Raji (cell line): ENCODE results near the gene AUTS2.

Source experiments
- POLR2A ChIP-seq: IDR thresholded peaks from 2 replicates; pipeline ENCODE4 v1.6.1; 2011; ENCODE audit warnings: low read depth, low read length, control low read depth; ENCODE audit not compliant: insufficient read depth

Gene AUTS2

DNA sequence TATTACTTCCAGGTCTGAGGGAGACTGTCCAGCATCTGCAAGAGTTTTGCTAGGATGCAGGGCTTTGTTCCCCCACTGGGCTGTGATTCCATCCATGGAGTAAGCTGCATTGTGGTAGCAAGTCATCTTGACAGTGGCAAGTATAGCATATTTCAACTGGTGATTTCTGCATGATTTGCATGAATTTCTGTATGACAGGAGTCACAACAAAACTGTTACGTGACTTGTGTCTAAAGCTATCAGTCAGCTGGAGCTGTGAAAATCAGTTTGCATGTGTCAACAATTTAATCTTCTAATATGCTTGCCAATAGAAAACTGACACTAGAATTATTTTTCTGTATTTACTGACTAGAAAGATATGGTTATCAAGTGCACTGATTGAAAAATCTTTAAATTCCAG, 344.3 kb downstream of the AUTS2 start:
- TF ChIP-seq POLR2A, result no peak

- no peak for TF ChIP-seq POLR2A
Measured at GRCh38 chr7:69946901-69947300, 348.6 kb downstream of the AUTS2 start.

DNA sequence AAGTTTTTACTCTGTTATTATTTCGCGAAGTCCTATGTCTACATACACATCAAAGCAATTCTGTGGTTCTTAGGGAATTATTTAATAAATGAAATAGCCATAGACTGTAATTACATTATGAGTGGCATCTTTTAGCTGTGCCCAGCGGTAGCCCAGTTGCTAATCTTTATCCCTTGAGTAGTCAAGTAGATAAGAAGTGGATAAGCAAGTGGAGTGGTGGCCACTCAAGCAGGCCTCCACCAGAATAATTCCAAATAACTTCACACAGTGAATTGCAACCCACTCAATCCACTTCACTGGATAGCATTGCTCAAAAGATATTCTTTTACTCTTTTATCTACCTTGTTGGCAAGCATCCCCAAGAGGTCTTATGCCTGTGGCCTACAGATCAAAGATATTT, 349.7 kb downstream of the AUTS2 start:
- TF ChIP-seq POLR2A, result no peak

GRCh38 chr7:69949122-69949521, 350.8 kb downstream of the AUTS2 start:
- no peak for TF ChIP-seq POLR2A

DNA sequence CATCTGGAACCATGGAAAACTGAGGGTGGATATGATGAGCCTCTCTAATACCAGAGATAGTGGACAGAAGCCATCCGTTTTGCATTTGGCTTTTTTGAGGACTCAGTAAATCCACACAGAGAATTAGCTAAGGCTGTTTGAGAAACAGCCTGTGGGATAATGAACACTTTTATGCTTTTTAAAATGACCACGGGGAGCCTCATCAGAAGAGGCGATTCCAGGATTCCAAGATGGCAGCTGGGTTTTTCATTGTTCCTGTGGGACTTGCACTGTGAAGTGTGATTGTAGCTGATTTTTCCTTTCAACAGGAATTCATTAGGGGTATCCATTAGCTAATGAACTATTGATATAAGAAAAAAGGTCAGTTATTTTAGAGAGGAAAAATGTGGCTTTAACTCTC, 353.2 kb downstream of the AUTS2 start:
- no peak for TF ChIP-seq POLR2A

GRCh38 chr7:69953136-69954067, 355.1 kb downstream of the AUTS2 start:
- TF ChIP-seq POLR2A, result no peak

DNA sequence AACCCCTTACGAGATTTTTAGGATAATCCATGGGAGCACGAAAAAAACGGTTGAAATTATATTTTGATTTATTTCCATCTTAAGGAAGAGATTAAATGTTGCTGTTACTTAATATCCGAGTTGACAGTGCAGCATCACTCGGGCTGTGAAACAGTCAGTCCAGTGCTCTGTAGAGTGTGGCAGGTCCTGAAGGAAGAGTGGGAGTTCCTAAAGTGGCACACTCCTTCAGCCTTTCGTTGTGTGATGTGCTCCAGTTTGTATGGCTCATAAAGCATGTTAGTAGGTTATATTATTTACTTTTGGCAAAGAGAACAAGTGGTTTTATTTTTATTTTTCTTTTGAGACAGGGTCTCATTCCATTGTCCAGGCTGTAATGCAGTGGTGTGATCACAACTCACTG, 358.3 kb downstream of the AUTS2 start:
- no peak for TF ChIP-seq POLR2A

DNA sequence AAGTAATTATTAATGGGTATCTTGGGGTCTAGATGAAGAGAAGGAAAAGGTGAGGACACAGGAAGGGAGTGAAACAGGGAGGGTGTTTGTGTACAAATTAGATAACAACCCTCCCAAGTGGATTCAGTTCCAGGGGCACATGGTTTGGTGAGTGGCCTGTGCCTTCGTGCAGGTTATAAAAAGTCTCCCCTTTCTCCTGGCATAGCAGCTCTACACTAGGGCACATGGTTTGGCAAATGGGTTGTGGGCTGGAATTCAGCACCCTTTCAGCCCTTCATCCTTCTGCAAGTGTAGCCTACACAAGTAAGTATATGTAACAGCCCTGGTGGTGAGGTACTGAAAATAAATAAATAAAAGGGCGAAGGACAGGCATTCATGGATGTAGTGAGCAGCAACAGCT, 359.4 kb downstream of the AUTS2 start:
- TF ChIP-seq POLR2A, result no peak

DNA sequence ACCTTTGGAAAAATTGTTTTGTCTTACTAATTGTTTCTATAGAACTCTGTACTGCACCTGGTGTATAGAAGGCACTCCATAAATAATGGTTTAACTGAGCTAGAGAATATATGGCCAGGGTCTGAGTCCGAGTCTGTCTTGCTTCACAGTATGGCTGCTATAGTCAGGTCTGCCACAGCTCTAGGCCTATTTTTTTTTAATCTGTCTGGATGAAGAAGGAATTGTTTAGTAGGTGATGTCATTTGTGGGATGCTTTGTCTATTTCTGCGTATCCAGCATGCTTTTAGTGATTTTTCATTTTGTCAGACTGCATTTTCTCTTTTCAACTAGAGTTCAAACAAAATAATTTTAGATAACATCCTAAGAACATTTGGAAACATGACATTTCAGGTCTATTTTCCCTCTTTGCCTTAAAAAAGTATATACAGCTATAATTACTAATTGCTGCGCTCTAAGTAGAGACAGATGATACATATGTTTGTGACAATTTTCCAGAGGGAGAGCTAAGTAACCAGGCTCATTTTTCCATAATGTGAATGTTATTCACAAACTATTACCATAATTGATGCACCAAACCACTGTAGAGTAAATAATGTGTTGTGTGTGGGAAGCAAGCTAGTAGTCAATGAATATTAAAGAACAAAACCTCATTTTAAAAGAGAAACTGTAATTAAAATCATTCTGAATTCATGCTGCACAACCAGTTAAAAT, 361.7 kb downstream of the AUTS2 start:
- no peak for TF ChIP-seq POLR2A

DNA sequence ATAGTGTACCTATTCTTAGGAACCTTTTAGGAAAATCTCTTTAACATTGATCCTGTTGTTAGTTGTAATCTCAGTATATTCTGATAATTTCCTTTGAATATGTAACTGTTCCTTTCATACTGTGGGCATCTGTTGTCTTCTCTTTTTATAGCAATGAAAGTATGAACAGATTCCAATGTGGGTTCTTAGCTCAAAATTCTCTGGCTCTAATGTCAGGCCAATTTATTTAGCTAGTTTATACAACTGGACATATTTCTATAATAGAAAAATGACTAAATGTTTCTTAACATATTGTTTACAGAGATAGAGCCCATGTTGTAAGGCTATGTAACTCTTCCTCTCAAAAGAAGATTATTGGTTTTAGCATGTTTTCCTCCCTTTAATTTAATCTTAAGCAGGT, 363.2 kb downstream of the AUTS2 start:
- TF ChIP-seq POLR2A, result no peak

GRCh38 chr7:69962186-69963065, 364.2 kb downstream of the AUTS2 start:
- 0 out of 2 replicates have a peak, but pooled peaks have one; percentile 25 for TF ChIP-seq POLR2A

- TF ChIP-seq POLR2A, result no peak
Measured at GRCh38 chr7:69963393-69963792, 365.1 kb downstream of the AUTS2 start.

DNA sequence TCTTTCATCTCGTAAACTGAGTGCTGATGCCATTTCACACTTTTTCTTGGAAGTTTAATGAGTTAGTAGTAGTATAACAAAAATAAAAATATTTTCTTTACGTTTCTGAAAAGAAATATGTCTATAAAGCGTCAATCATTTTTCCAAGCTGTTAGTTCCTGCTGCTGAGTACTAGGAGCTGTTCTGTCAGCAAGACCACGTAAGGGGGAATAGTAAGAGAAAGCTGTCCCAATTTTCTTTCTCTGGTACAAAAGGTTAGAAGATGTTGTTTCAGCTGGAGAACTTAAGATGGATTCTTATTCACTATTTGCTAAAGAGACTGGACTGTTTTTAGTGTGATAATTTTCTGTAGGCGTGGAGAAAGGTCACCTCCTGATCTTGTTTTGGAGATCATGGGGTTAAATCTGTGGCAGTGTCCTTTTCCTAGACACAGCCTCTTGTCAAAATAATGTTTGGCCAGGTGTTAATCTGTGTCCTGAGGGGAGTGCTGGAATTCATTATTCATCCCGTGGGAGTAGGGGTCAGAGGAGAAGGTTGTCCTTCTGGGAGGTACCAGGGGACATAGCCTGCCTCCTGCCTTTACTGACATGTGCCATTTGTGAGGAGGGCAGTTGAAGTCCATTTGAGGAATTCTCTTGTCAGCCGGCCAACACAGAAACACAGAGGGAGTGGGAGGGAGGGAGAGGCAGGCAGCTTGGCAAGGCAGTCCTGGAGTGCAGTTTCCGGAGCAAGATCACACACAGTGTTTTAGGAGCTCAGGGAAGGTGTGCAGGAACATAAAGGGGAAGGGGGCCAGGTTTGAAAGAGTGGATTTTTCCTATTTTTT, 368.7 kb downstream of the AUTS2 start:
- TF ChIP-seq POLR2A, result no peak

- TF ChIP-seq POLR2A, result no peak
Measured at GRCh38 chr7:69967689-69968450, 369.6 kb downstream of the AUTS2 start.
